GM21529 (cell line): Measurements from ENCODE around the gene PTPRN2.

ENCODE experiments used
- ATAC-seq: cut with Tn5 transposase; IDR thresholded peaks from one replicate; pipeline ENCODE4 v1.9.1; 2021; ENCODE audit not compliant: unreplicated experiment

The PTPRN2 gene

GRCh38 chr7:157722137-157723060, 865.2 kb downstream of the PTPRN2 start:
- no peak for ATAC-seq

- ATAC-seq, result no peak
Measured at GRCh38 chr7:157721468-157722136, 866.0 kb downstream of the PTPRN2 start.

- ATAC-seq, result no peak
Measured at GRCh38 chr7:157719705-157720655, 867.6 kb downstream of the PTPRN2 start.

DNA sequence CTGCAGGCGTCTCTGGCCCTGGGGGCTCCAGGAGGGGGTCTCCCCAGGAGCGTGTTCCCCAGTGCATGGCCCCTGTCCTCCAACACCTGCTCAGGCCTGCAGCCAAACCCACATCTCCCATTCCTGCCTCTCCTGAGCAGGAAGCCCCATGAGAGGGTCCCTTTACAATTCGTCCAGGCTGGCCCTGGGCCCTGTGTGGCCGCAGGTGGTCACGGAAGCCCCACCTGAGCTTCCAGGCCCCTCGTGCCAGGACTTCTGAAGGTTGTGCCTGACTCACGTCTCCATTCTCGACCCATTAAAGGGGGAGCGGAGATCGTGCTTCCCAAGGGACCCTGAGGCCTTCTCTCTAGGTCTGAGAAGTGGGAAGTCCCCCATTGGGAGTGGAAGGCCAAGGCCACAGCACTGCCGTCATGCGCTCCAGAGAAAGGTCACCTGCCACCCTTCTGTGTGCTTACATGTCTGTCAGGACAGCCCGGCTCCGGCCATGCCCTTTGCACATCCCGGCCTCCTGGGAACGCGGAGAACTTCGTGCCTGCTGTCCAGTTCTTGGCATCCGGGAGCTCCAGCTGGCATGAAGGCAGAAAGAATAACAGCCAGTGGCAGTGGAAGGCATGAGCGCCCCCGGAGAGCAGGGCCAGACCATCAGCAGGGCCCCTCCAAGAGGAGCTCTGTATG, 868.5 kb downstream of the PTPRN2 start:
- no peak for ATAC-seq

GRCh38 chr7:157718303-157719007, 869.2 kb downstream of the PTPRN2 start:
- no peak for ATAC-seq

GRCh38 chr7:157717211-157718174, 870.1 kb downstream of the PTPRN2 start:
- ATAC-seq, result no peak

DNA sequence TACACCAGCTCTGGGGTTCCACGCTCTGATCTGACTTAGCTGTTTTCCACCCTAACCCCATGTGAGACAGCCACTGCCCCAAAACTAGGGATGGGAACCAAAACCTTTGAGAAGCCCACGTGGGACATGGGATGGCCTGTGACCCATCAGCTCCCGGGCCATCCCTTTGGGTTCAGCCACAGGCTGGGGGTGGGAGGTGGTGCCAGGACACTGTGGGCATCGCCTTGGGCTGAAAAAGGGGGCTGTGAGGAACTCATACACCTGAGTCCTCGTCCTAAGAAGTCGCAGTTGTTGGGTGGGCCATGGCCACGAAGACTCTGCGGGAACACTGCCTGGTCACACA, 871.7 kb downstream of the PTPRN2 start:
- no peak for ATAC-seq

GRCh38 chr7:157715071-157715937, 872.3 kb downstream of the PTPRN2 start:
- no peak for ATAC-seq

DNA sequence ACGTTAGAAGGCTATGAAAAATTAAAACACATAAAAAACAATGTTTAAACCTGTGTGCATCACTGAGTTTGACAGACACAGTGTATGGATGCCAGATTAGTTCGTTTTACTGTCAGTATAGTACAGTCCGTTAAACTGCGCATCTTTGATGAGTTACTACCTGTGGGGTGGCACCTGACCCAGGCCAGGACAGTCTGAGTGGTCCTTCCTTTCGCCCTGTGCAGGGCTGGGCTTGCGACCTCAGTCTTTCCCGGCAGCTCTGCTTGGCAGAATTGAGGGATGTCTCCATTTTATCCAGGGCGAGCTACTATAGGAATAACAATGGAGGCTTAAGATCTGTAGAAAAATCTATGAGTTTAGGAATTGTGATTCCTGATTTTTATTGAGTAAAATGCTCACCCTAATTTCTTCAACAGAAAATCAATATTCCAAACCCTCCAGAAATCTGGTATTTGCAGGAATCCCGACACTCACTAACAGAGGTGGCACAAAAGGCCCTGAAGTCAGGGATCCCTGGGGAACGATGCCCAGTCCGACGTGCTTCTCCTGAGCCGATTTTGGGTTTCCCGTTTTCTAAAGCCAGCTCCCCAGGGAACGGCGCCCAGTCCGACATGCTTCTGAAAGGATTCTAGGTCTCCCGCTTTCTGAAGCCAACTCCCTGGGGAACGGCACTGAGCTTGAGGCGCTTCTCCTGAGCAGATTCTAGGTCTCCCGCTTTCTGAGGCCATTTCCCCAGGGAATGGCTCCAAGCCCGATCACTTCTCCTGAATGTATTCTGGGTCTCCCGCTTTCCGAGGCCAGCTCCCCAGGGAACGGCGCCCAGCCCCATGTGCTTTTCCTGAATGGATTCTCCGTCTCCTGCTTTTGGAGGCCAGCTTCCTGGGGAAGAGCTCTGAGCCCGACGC, 873.2 kb downstream of the PTPRN2 start:
- ATAC-seq, result no peak

GRCh38 chr7:157713591-157713990, 874.0 kb downstream of the PTPRN2 start:
- ATAC-seq, result no peak

DNA sequence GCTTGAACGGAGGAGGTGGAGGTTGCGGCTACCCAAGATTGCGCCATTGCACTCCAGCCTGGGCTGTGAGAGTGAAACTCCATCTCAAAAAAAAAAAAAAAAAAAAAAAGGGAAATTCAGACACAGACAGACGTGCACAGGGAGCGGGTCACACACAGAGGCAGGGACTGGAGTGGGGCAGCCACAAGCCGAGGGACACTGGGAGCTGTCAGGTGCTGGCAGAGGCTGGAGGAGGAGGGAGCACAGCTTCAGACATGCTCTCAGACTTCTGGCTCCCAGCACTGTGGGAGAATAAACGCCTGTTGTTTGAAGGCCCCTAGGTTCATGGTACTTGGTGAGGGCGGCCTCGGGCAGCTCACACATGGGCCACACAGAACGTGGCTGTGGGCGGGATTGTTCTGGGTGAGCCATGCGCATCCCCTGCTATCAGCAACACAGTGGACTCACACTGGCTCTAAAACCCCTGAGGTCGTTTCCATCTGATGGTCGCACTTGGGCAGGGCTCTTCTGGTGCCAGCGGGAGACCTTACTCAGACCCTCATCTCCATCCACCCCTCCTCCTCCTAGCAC, 874.9 kb downstream of the PTPRN2 start:
- no peak for ATAC-seq

GRCh38 chr7:157711353-157711888, 876.2 kb downstream of the PTPRN2 start:
- no peak for ATAC-seq

DNA sequence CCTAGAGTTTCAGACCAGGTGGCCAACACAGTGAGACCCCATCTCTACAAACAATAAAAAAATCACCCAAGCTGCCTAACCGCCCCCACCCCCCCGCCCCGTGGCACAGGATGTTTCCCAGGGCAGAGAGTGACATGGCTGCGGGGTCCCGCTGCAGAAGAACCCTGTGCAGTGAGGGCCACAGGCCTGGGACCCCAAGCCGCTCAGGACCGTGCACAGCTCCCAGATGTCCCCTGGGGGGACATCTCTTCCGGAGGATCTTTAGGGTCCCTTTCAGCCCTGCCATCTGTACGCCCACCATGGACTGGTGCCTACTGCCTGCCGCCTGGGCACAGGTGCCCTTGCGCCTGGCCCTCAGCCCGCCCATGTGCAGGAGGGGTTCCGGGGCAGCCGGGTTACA, 877.2 kb downstream of the PTPRN2 start:
- no peak for ATAC-seq

- ATAC-seq, result no peak
Measured at GRCh38 chr7:157709531-157710251, 877.9 kb downstream of the PTPRN2 start.

GRCh38 chr7:157708919-157709295, 878.7 kb downstream of the PTPRN2 start:
- ATAC-seq, result no peak
